Body of pancreas (tissue), 4 donors: ENCODE results near the gene AUTS2.

ENCODE experiments used
- CTCF ChIP-seq, 7 experiments: fragments of 450-650 bp in 4 of 7; fragments of 200-600 bp in 3 of 7; sonication (generic) in 3 of 7; IDR thresholded peaks; one replicate each; pipeline ENCODE4 v1.5.1; 2016 to 2019; ENCODE audit warnings: antibody characterized with exemption in 7 of 7
- POLR2A ChIP-seq, 3 donors: fragments of 450-650 bp; IDR thresholded peaks; one replicate each; pipeline ENCODE4 v1.6.1; 2016; ENCODE audit warnings: antibody characterized with exemption in 3 of 3, mild to moderate bottlenecking in 2 of 3

- TF ChIP-seq POLR2A (IDR thresholded peaks at IDR 0.05) (no peak), CTCF (IDR thresholded peaks at IDR 0.05) (no peak)
These were observed 669.3 kb downstream of the AUTS2 start for GRCh38 chr7:70267381-70268120.
